ENCODE results near the gene RACGAP1.

- TF ChIP-seq CTCF (IDR thresholded peaks at IDR 0.05) (no peak), NRF1 (IDR thresholded peaks at IDR 0.05; ENCODE audit: low read depth, low read length) (no peak), EP300 (IDR thresholded peaks at IDR 0.05; ENCODE audit: borderline replicate concordance in 1 of 2, low read depth in 1 of 2, low read length in 1 of 2) (no peak), REST (IDR thresholded peaks at IDR 0.05; ENCODE audit: low read depth, low read length) (no peak), SIN3A (IDR thresholded peaks at IDR 0.05; ENCODE audit: borderline replicate concordance, low read depth, low read length) (no peak)
Observed at GRCh38 chr12:50073712-50074111, 48.4 kb upstream of the RACGAP1 start.
